ENCODE data around the gene KIF1A. TPM values are rescaled to one million over a fixed set of nuclear protein-coding genes. Genes with fewer than 3 reads are reported as not detected.
"Not testable (repeated sequence)": the region's sequence is repeated elsewhere in the genome, so short reads cannot be mapped to it uniquely, and the experiment has no call there.

Gene KIF1A
- total RNA-seq, 1 experiment from 2014 or later = not detected

- Histone ChIP-seq H3K9me3 (ENCODE audit: insufficient read depth, low read depth) (no peaks in the 10 kb centered on the region), H3K4me2 (no peak overlapping the region), H4K20me1 (ENCODE audit: insufficient read depth) (no peaks in the 10 kb centered on the region), H3K4me3 (no peak overlapping the region), H3F3A (ENCODE audit: insufficient read depth, low read depth) (no peaks in the 10 kb centered on the region), H3K36me3 (ENCODE audit: low read depth) (no peaks in the 10 kb centered on the region), H3K27ac (no peak overlapping the region), H3K27me3 (ENCODE audit: insufficient read depth, low read depth) (peaks cover 46% of the 10 kb centered on the region), H3K79me2 (ENCODE audit: low read depth) (no peaks in the 10 kb centered on the region), H3K4me1 (replicated peaks; ENCODE audit: insufficient read depth) (no peaks in the 10 kb centered on the region), H3K9me2 (ENCODE audit: insufficient read depth) (no peaks in the 10 kb centered on the region), H2AFZ (no peak overlapping the region)
- CTCF ChIA-PET = no interaction called here
- DNase-seq = no peak
- BruUV-seq (replicated peaks) = no TSS peak
- TF ChIP-seq EZH2 (IDR thresholded peaks at IDR 0.05; ENCODE audit: low read depth) (no peak), CTCF (conservative IDR thresholded peaks at IDR 0.05) (no peak)
- intact Hi-C loops (cut with micrococcal nuclease; ENCODE audit: unreplicated experiment) = no loop called here
- POLR2A ChIA-PET (ENCODE audit: unreplicated experiment) = no interaction called here
Measured at GRCh38 chr2:240687045-240687740, 132.8 kb downstream of the KIF1A start.

- Histone ChIP-seq H3F3A (ENCODE audit: insufficient read depth, low read depth) (no peaks in the 10 kb centered on the region), H3K27ac (no peak overlapping the region), H3K4me2 (no peak overlapping the region), H3K79me2 (ENCODE audit: low read depth) (no peaks in the 10 kb centered on the region), H3K4me3 (no peak overlapping the region), H3K9me2 (ENCODE audit: insufficient read depth) (no peaks in the 10 kb centered on the region), H3K9me3 (ENCODE audit: insufficient read depth, low read depth) (no peaks in the 10 kb centered on the region), H2AFZ (no peak overlapping the region), H4K20me1 (ENCODE audit: insufficient read depth) (no peaks in the 10 kb centered on the region), H3K36me3 (ENCODE audit: low read depth) (no peaks in the 10 kb centered on the region), H3K27me3 (ENCODE audit: insufficient read depth, low read depth) (peaks cover 46% of the 10 kb centered on the region), H3K4me1 (replicated peaks; ENCODE audit: insufficient read depth) (no peaks in the 10 kb centered on the region)
- ChIA-PET POLR2A (ENCODE audit: unreplicated experiment) (no interaction called here), CTCF (no interaction called here)
- DNase-seq = no peak
- no TSS peak for BruUV-seq (replicated peaks)
- intact Hi-C loops (cut with micrococcal nuclease; ENCODE audit: unreplicated experiment) = no loop called here
- TF ChIP-seq EZH2 (IDR thresholded peaks at IDR 0.05; ENCODE audit: low read depth) (no peak), CTCF (conservative IDR thresholded peaks at IDR 0.05) (no peak)
Measured at GRCh38 chr2:240686460-240686859, 133.6 kb downstream of the KIF1A start.

GRCh38 chr2:240685771-240686371, 134.1 kb downstream of the KIF1A start:
- BruUV-seq (replicated peaks) = no TSS peak
- H4K20me1 ChIP-seq (ENCODE audit: insufficient read depth) = no peaks in the 10 kb centered on the region
- no peak for TF ChIP-seq EZH2 (IDR thresholded peaks at IDR 0.05; ENCODE audit: low read depth)
- no peak for TF ChIP-seq CTCF (conservative IDR thresholded peaks at IDR 0.05)
- intact Hi-C loops (cut with micrococcal nuclease; ENCODE audit: unreplicated experiment) = no loop called here
- no peak overlapping the region for H3K4me2 ChIP-seq
- H3K9me2 ChIP-seq (ENCODE audit: insufficient read depth) = no peaks in the 10 kb centered on the region
- ChIA-PET CTCF (no interaction called here), POLR2A (ENCODE audit: unreplicated experiment) (no interaction called here)
- no peak overlapping the region for H2AFZ ChIP-seq
- DNase-seq = peak in 1 of 2 experiments; percentile 41
- no peak overlapping the region for H3K27ac ChIP-seq
- H3K36me3 ChIP-seq (ENCODE audit: low read depth) = no peaks in the 10 kb centered on the region
- no peaks in the 10 kb centered on the region for H3K9me3 ChIP-seq (ENCODE audit: insufficient read depth, low read depth)
- H3K4me1 ChIP-seq (replicated peaks; ENCODE audit: insufficient read depth) = no peaks in the 10 kb centered on the region
- no peaks in the 10 kb centered on the region for H3K79me2 ChIP-seq (ENCODE audit: low read depth)
- H3K27me3 ChIP-seq (ENCODE audit: insufficient read depth, low read depth) = peaks cover 46% of the 10 kb centered on the region
- no peak overlapping the region for H3K4me3 ChIP-seq
- H3F3A ChIP-seq (ENCODE audit: insufficient read depth, low read depth) = no peaks in the 10 kb centered on the region

GRCh38 chr2:240683980-240684728, 135.9 kb downstream of the KIF1A start:
- CTCF ChIA-PET = interaction anchor here (0.6 kb wide), 1 partner anchor 552 kb away, joined by 3 read pairs; no protein-coding TSS in a partner anchor
- H4K20me1 ChIP-seq (ENCODE audit: insufficient read depth); H3K4me1 ChIP-seq (replicated peaks; ENCODE audit: insufficient read depth); DNase-seq; H3K9me2 ChIP-seq (ENCODE audit: insufficient read depth); BruUV-seq (replicated peaks); H3K79me2 ChIP-seq (ENCODE audit: low read depth); H2AFZ ChIP-seq; H3F3A ChIP-seq (ENCODE audit: insufficient read depth, low read depth); intact Hi-C loops (cut with micrococcal nuclease; ENCODE audit: unreplicated experiment); H3K36me3 ChIP-seq (ENCODE audit: low read depth); H3K27ac ChIP-seq; POLR2A ChIA-PET (ENCODE audit: unreplicated experiment); H3K9me3 ChIP-seq (ENCODE audit: insufficient read depth, low read depth); H3K4me2 ChIP-seq; H3K4me3 ChIP-seq: not testable (repeated sequence)
- H3K27me3 ChIP-seq (ENCODE audit: insufficient read depth, low read depth) = peaks cover 42% of the 10 kb centered on the region

- H3K36me3 ChIP-seq (ENCODE audit: low read depth); POLR2A ChIA-PET (ENCODE audit: unreplicated experiment); H3K9me2 ChIP-seq (ENCODE audit: insufficient read depth); H4K20me1 ChIP-seq (ENCODE audit: insufficient read depth); H3K9me3 ChIP-seq (ENCODE audit: insufficient read depth, low read depth); H3K27ac ChIP-seq; H3F3A ChIP-seq (ENCODE audit: insufficient read depth, low read depth); H3K4me1 ChIP-seq (replicated peaks; ENCODE audit: insufficient read depth); H3K4me3 ChIP-seq; H3K79me2 ChIP-seq (ENCODE audit: low read depth); CTCF ChIA-PET; H3K4me2 ChIP-seq; intact Hi-C loops (cut with micrococcal nuclease; ENCODE audit: unreplicated experiment); DNase-seq; BruUV-seq (replicated peaks); H2AFZ ChIP-seq: not testable (repeated sequence)
- peaks cover 38% of the 10 kb centered on the region for H3K27me3 ChIP-seq (ENCODE audit: insufficient read depth, low read depth)
Measured at GRCh38 chr2:240683329-240683979, 136.6 kb downstream of the KIF1A start.
